WTC11 (cell line): Measurements from ENCODE around the gene PRELP. TPM values are rescaled to one million over a fixed set of nuclear protein-coding genes. Genes with fewer than 3 reads are reported as not detected.

Source experiments
- ATAC-seq: fragments of 200-7000 bp; cut with Tn5 transposase; 2 replicates; pipeline ENCODE4 v1.10.0; 2021; ENCODE audit warnings: mild to moderate bottlenecking, moderate library complexity
- CTCF ChIA-PET: fragments of 300-600 bp; sonication (Branson Sonifier 250); formaldehyde crosslinking; loops from one replicate; lab custom pipeline; 2021; ENCODE audit warnings: antibody characterized with exemption; lab: Charles Lee
- POLR2A ChIA-PET: fragments of 350-600 bp; sonication (Branson Sonifier 250); formaldehyde crosslinking; loops from one replicate; lab custom pipeline; 2021; ENCODE audit warnings: antibody characterized with exemption; lab: Charles Lee
- DNase-seq: peaks from one replicate; pipeline ENCODE4 v3.0.0; 2021; ENCODE audit warnings: low spot score
- H3K27ac Mint-ChIP-seq: 2 replicates; pipeline ENCODE4 v1.8.0; 2021; ENCODE audit warnings: mixed read lengths
- H3K27me3 Mint-ChIP-seq: 2 replicates; pipeline ENCODE4 v1.8.0; 2021; ENCODE audit warnings: low read depth, mild to moderate bottlenecking, moderate library complexity, mixed read lengths
- H3K36me3 Mint-ChIP-seq: 2 replicates; pipeline ENCODE4 v1.8.0; 2021; ENCODE audit warnings: mixed read lengths
- H3K4me1 Mint-ChIP-seq: 2 replicates; pipeline ENCODE4 v1.8.0; 2022; ENCODE audit warnings: mixed read lengths
- H3K4me3 Mint-ChIP-seq: 2 replicates; pipeline ENCODE4 v1.8.0; 2021; ENCODE audit warnings: mild to moderate bottlenecking, moderate library complexity, mixed read lengths
- H3K9me3 Mint-ChIP-seq: 2 replicates; pipeline ENCODE4 v1.8.0; 2021; ENCODE audit warnings: mixed read lengths
- ETV6 ChIP-seq: sonication (generic); formaldehyde crosslinking; IDR thresholded peaks from 2 replicates; pipeline ENCODE4 v1.8.1; 2022; ENCODE audit warnings: mild to moderate bottlenecking, missing genetic modification reagents
- MAX ChIP-seq: sonication (generic); formaldehyde crosslinking; IDR thresholded peaks from 2 replicates; pipeline ENCODE4 v1.8.0; 2022; ENCODE audit warnings: mild to moderate bottlenecking, missing genetic modification reagents
- MYBL2 ChIP-seq: sonication (generic); formaldehyde crosslinking; IDR thresholded peaks from 2 replicates; pipeline ENCODE4 v1.8.1; 2023; ENCODE audit warnings: mild to moderate bottlenecking, moderate library complexity, missing genetic modification reagents
- NR2C2 ChIP-seq: sonication (generic); formaldehyde crosslinking; IDR thresholded peaks from 2 replicates; pipeline ENCODE4 v1.8.0; 2022; ENCODE audit warnings: mild to moderate bottlenecking, missing genetic modification reagents
- OVOL2 ChIP-seq: fragments of 250-450 bp; sonication (Bioruptor Pico); IDR thresholded peaks from 2 replicates; pipeline ENCODE4 v1.9.0; 2021; ENCODE audit warnings: mild to moderate bottlenecking, borderline replicate concordance
- SP1 ChIP-seq: sonication (generic); formaldehyde crosslinking; conservative IDR thresholded peaks from 2 replicates; pipeline ENCODE4 v1.8.1; 2022; ENCODE audit warnings: missing genetic modification reagents
- STAT6 ChIP-seq: sonication (generic); formaldehyde crosslinking; conservative IDR thresholded peaks from 2 replicates; pipeline ENCODE4 v1.8.1; 2023; ENCODE audit warnings: mild to moderate bottlenecking, low read depth, missing genetic modification reagents, moderate library complexity
- ZBTB21 ChIP-seq: sonication (generic); formaldehyde crosslinking; IDR thresholded peaks from 2 replicates; pipeline ENCODE4 v1.8.1; 2023; ENCODE audit warnings: mild to moderate bottlenecking, missing genetic modification reagents, borderline replicate concordance
- ZNF425 ChIP-seq: fragments of 250-450 bp; sonication (Bioruptor Pico); conservative IDR thresholded peaks from 2 replicates; pipeline ENCODE4 v1.9.0; 2021; ENCODE audit warnings: mild to moderate bottlenecking
- ZNF532 ChIP-seq: fragments of 250-450 bp; sonication (Bioruptor Pico); IDR thresholded peaks from 2 replicates; pipeline ENCODE4 v1.9.0; 2021; ENCODE audit warnings: mild to moderate bottlenecking, borderline replicate concordance
- total RNA-seq: library from RNA; stranded (reverse); gene quantifications from 3 replicates; pipeline ENCODE4 v1.2.3, GENCODE V29; 2021
- TF ChIP-seq, protein P1 (sequence below): sonication (generic); formaldehyde crosslinking; IDR thresholded peaks from 2 replicates; pipeline ENCODE4 v1.8.0; 2022; ENCODE audit warnings: mild to moderate bottlenecking, missing genetic modification reagents
- TF ChIP-seq, protein P2 (sequence below): fragments of 250-450 bp; sonication (Bioruptor Pico); IDR thresholded peaks from 2 replicates; pipeline ENCODE4 v1.9.0; 2021; ENCODE audit warnings: mild to moderate bottlenecking

PRELP gene
- total RNA-seq, 1 experiment from 2014 or later: 0.17 TPM

- TF ChIP-seq ZNF532 (CRISPR knock-in tag) (no peak), MYBL2 (CRISPR knock-in tag) (no peak), ZNF425 (CRISPR knock-in tag) (no peak)
Observed at GRCh38 chr1:203519053-203519840, 43.6 kb downstream of the PRELP start (continued).

DNA sequence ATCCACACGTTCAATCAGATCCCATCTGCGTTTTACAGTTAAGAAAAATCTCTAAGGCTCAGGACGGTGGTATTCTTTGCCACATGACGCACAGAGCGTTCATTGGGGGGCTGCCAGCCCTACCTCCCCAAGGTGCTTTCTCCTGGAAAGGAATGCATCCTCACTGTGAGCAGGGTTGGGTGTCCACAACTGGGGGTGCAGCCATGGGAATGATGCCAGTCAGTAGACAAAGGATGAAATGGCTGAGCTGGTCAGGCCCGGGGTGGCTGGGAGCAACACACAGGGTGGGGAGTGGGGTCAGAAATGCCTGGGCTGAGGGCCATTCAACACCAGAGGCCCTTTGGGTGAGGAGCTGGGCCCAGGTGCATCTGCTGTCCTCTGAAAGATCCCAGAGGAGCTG, 44.3 kb downstream of the PRELP start:
- H3K27me3 Mint-ChIP-seq: peaks cover 82% of the 10 kb centered on the region
- POLR2A ChIA-PET: interaction anchor here (1.0 to 1.4 kb wide), 4 partner anchors 12 to 182 kb away, joined by 3 to 4 read pairs (median 3); no protein-coding TSS in a partner anchor
- no peak overlapping the region for H3K4me3 Mint-ChIP-seq

GRCh38 chr1:203520315-203520714, 44.7 kb downstream of the PRELP start:
- Mint-ChIP-seq H3K4me3 (no peak overlapping the region), H3K27me3 (peaks cover 78% of the 10 kb centered on the region), H3K9me3 (no peaks in the 10 kb centered on the region), H3K4me1 (peaks cover 73% of the 10 kb centered on the region), H3K27ac (no peak overlapping the region), H3K36me3 (no peaks in the 10 kb centered on the region)
- ATAC-seq (no peak), DNase-seq (no peak)
- POLR2A ChIA-PET: interaction anchor here (1.4 kb wide), 1 partner anchor 108 kb away, joined by 3 read pairs; no protein-coding TSS in a partner anchor
- CTCF ChIA-PET: interaction anchor here (1.0 to 2.6 kb wide), 6 partner anchors 16 to 253 kb away, joined by 4 to 9 read pairs (median 8); partner anchors contain the start of gene PRELP
- no peak for TF ChIP-seq NR2C2
- no peak for TF ChIP-seq MAX (CRISPR knock-in tag)
- TF ChIP-seq, protein P1, sequence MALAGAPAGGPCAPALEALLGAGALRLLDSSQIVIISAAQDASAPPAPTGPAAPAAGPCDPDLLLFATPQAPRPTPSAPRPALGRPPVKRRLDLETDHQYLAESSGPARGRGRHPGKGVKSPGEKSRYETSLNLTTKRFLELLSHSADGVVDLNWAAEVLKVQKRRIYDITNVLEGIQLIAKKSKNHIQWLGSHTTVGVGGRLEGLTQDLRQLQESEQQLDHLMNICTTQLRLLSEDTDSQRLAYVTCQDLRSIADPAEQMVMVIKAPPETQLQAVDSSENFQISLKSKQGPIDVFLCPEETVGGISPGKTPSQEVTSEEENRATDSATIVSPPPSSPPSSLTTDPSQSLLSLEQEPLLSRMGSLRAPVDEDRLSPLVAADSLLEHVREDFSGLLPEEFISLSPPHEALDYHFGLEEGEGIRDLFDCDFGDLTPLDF (CRISPR knock-in tag): no peak
- TF ChIP-seq OVOL2: no peak
- TF ChIP-seq, protein P2, sequence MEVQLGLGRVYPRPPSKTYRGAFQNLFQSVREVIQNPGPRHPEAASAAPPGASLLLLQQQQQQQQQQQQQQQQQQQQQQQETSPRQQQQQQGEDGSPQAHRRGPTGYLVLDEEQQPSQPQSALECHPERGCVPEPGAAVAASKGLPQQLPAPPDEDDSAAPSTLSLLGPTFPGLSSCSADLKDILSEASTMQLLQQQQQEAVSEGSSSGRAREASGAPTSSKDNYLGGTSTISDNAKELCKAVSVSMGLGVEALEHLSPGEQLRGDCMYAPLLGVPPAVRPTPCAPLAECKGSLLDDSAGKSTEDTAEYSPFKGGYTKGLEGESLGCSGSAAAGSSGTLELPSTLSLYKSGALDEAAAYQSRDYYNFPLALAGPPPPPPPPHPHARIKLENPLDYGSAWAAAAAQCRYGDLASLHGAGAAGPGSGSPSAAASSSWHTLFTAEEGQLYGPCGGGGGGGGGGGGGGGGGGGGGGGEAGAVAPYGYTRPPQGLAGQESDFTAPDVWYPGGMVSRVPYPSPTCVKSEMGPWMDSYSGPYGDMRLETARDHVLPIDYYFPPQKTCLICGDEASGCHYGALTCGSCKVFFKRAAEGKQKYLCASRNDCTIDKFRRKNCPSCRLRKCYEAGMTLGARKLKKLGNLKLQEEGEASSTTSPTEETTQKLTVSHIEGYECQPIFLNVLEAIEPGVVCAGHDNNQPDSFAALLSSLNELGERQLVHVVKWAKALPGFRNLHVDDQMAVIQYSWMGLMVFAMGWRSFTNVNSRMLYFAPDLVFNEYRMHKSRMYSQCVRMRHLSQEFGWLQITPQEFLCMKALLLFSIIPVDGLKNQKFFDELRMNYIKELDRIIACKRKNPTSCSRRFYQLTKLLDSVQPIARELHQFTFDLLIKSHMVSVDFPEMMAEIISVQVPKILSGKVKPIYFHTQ: no peak
- TF ChIP-seq ZBTB21 (CRISPR knock-in tag): no peak
- no peak for TF ChIP-seq SP1 (CRISPR knock-in tag)
- no peak for TF ChIP-seq ETV6

More for the DNA sequence above, 44.3 kb downstream of the PRELP start:
- Mint-ChIP-seq H3K4me1 (peaks cover 72% of the 10 kb centered on the region), H3K9me3 (no peaks in the 10 kb centered on the region), H3K27ac (no peak overlapping the region), H3K36me3 (no peaks in the 10 kb centered on the region)
- TF ChIP-seq OVOL2: no peak
- TF ChIP-seq STAT6 (CRISPR knock-in tag): no peak
- CTCF ChIA-PET: interaction anchor here (1.0 to 3.1 kb wide), 17 partner anchors 8 to 926 kb away, joined by 3 to 22 read pairs (median 5); partner anchors contain the start of gene PRELP
- ATAC-seq (no peak), DNase-seq (no peak)
